NCI-H2227 (cell line): ENCODE results near the gene OTUD5.

Experiments used
- DNase-seq: peaks from one replicate; lab custom pipeline; 2025; ENCODE audit not compliant: unreplicated experiment; lab: John Stamatoyannopoulos, UW

Gene OTUD5

GRCh38 chrX:48937054-48937907, 20.1 kb downstream of the OTUD5 start:
- no peak for DNase-seq

GRCh38 chrX:48936429-48937053, 20.9 kb downstream of the OTUD5 start:
- DNase-seq, result no peak

- no peak for DNase-seq
Observed at GRCh38 chrX:48935301-48935670, 22.1 kb downstream of the OTUD5 start.

GRCh38 chrX:48934581-48935300, 22.7 kb downstream of the OTUD5 start:
- no peak for DNase-seq

- no peak for DNase-seq
Observed at GRCh38 chrX:48933757-48934156, 23.6 kb downstream of the OTUD5 start.

- no peak for DNase-seq
Observed at GRCh38 chrX:48927736-48928382, 29.5 kb downstream of the OTUD5 start.

- no peak for DNase-seq
Observed at GRCh38 chrX:48927123-48927522, 30.3 kb downstream of the OTUD5 start.

- no peak for DNase-seq
Observed at GRCh38 chrX:48924270-48924669, 33.1 kb downstream of the OTUD5 start.

GRCh38 chrX:48923771-48924170, 33.6 kb downstream of the OTUD5 start:
- DNase-seq, result no peak

- DNase-seq, result no peak
Observed at GRCh38 chrX:48920718-48921104, 36.7 kb downstream of the OTUD5 start.

- DNase-seq, result no peak
Observed at GRCh38 chrX:48919947-48920717, 37.3 kb downstream of the OTUD5 start.

- peak; percentile 76 for DNase-seq
Observed at GRCh38 chrX:48919360-48919841, 38.0 kb downstream of the OTUD5 start.

- DNase-seq, result peak; percentile 99
Observed at GRCh38 chrX:48918643-48919340, 38.6 kb downstream of the OTUD5 start, which contains the start of gene PIM2. PIM2 (minus strand) TSS chrX:48919024; CDS start chrX:48918834, 190 bp downstream.

GRCh38 chrX:48918301-48918642, 39.1 kb downstream of the OTUD5 start:
- DNase-seq, result no peak

- DNase-seq, result peak; percentile 98
Observed at GRCh38 chrX:48917139-48918001, 40.0 kb downstream of the OTUD5 start.

- no peak for DNase-seq
Observed at GRCh38 chrX:48914593-48915493, 42.6 kb downstream of the OTUD5 start.

- DNase-seq, result no peak
Observed at GRCh38 chrX:48913605-48914366, 43.6 kb downstream of the OTUD5 start.
